ENCODE data around the gene CATSPERD.

Gene CATSPERD

DNA sequence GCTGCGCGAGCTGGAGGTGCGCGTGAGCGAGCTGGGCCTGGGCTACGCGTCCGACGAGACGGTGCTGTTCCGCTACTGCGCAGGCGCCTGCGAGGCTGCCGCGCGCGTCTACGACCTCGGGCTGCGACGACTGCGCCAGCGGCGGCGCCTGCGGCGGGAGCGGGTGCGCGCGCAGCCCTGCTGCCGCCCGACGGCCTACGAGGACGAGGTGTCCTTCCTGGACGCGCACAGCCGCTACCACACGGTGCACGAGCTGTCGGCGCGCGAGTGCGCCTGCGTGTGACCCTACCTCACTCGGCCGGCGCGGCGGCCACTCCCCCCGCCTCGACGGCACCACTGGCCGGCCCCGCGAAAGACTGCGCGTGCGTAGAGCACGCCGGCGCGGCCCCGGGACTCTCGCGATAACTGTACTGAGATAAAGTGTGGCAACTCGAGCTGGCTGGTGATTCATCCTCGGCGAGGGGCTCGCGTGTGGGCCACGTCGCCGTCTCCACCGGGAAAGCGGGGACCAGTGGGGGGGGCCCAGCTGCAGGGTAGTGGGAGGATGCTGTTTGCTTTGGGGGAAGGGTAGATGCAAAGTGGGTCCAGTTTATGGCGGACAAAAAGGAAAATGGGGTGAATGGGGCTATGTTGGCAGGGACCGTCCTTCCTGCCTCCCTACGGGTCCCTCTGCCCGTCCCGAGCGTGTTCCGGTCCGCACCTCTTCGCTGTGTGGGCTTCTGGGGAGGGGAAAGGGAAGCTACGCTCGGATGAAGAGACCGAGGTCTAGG lies 107.6 kb downstream of the CATSPERD start:
- TF ChIP-seq YY1 (IDR thresholded peaks at IDR 0.05; ENCODE audit: low read depth) (no peak), TCF12 (IDR thresholded peaks at IDR 0.05; ENCODE audit: low read depth) (no peak), TAF1 (IDR thresholded peaks at IDR 0.05; ENCODE audit: low read depth) (no peak), ZBTB7A (IDR thresholded peaks at IDR 0.05; ENCODE audit: low read depth) (no peak), CEBPB (IDR thresholded peaks at IDR 0.05) (no peak), NFIC (IDR thresholded peaks at IDR 0.05) (no peak), EP300 (IDR thresholded peaks at IDR 0.05; ENCODE audit: borderline replicate concordance) (no peak), TEAD4 (IDR thresholded peaks at IDR 0.05) (no peak), EGR1 (IDR thresholded peaks at IDR 0.05) (no peak), FOXM1 (IDR thresholded peaks at IDR 0.05; ENCODE audit: borderline replicate concordance, low read depth) (no peak), RAD21 (IDR thresholded peaks at IDR 0.05; ENCODE audit: low read depth) (no peak), REST (IDR thresholded peaks at IDR 0.05; ENCODE audit: low read depth) (no peak), CREB1 (IDR thresholded peaks at IDR 0.05; ENCODE audit: low read depth) (no peak)
- TF ChIP-seq, protein P1, sequence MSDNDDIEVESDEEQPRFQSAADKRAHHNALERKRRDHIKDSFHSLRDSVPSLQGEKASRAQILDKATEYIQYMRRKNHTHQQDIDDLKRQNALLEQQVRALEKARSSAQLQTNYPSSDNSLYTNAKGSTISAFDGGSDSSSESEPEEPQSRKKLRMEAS (IDR thresholded peaks at IDR 0.05), result no peak
- TF ChIP-seq, protein P2, sequence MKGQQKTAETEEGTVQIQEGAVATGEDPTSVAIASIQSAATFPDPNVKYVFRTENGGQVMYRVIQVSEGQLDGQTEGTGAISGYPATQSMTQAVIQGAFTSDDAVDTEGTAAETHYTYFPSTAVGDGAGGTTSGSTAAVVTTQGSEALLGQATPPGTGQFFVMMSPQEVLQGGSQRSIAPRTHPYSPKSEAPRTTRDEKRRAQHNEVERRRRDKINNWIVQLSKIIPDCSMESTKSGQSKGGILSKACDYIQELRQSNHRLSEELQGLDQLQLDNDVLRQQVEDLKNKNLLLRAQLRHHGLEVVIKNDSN (IDR thresholded peaks at IDR 0.05), result no peak
